ENCODE data around the gene POLR2I. TPM values are rescaled to one million over a fixed set of nuclear protein-coding genes. Genes with fewer than 3 reads are reported as not detected.

Gene POLR2I
- total RNA-seq, 1 experiment from 2014 or later, result 174 TPM

GRCh38 chr19:36082916-36083315 is 31.8 kb downstream of the POLR2I start:
- CTCF ChIA-PET, result interaction anchor here (0.6 kb wide), 1 partner anchor 29 kb away, joined by 4 read pairs; no protein-coding TSS in a partner anchor
- BruUV-seq (replicated peaks), result no TSS peak
- Histone ChIP-seq H3K4me3 (ENCODE audit: low read depth in 2 of 2, low read length in 2 of 2) (no peak overlapping the region), H3K4me1 (ENCODE audit: control insufficient read depth, insufficient read depth, low read length) (no peaks in the 10 kb centered on the region), H3K27ac (ENCODE audit: low read length) (no peak overlapping the region), H3K9me3 (ENCODE audit: control insufficient read depth, insufficient read depth, low read depth, low read length) (no peaks in the 10 kb centered on the region), H3K36me3 (ENCODE audit: control insufficient read depth, insufficient read depth, low read length) (no peaks in the 10 kb centered on the region; the same call in none of the 2 replicates), H3K27me3 (ENCODE audit: control insufficient read depth, insufficient read depth, low read length) (no peaks in the 10 kb centered on the region)
- in situ Hi-C loops (cut with HindIII; ENCODE audit: low pct_unique_long_range_greater_than_20kb, low sequenced_read_pairs) (no loop called here), intact Hi-C loops (cut with micrococcal nuclease; ENCODE audit: unreplicated experiment) (no loop called here)
- POLR2A ChIA-PET, result no interaction called here
- ATAC-seq, result no peak
- TF ChIP-seq TCF7L2 (IDR thresholded peaks at IDR 0.05; ENCODE audit: low read depth, low read length) (no peak), SIN3A (IDR thresholded peaks at IDR 0.05; ENCODE audit: borderline replicate concordance, insufficient read depth, low read depth, low read length) (no peak), POLR2AphosphoS5 (IDR thresholded peaks at IDR 0.05; ENCODE audit: low read depth, low read length) (no peak), CTCF (IDR thresholded peaks at IDR 0.05) (no peak), REST (IDR thresholded peaks at IDR 0.05; ENCODE audit: insufficient read depth in 1 of 2, low read depth in 2 of 2, low read length in 1 of 2) (no peak)
- DNase-seq (ENCODE audit: low read depth, low spot score), result no peak

DNA sequence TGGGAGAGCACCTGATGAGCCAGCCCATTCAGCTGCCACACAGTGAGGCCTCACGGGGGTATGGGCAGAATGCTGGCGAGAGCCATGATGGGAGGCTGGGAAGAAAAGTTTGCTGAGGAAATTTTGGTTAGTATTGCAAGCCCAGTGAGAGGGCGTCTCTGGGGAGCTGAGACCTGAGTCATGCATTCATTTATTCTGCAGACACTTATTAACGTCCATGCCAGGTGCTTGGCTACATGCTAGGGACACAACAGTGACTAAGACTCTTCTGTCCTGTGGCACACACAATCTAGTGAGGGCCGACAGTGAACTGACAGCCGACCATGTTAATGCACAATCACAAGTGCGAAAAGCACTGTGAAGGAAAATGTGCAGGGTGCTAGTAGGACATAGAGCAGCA is 32.8 kb downstream of the POLR2I start:
- Histone ChIP-seq H3K4me3 (ENCODE audit: low read depth in 2 of 2, low read length in 2 of 2) (no peak overlapping the region), H3K9me3 (ENCODE audit: control insufficient read depth, insufficient read depth, low read depth, low read length) (no peaks in the 10 kb centered on the region), H3K4me1 (ENCODE audit: control insufficient read depth, insufficient read depth, low read length) (no peaks in the 10 kb centered on the region), H3K27ac (ENCODE audit: low read length) (no peak overlapping the region), H3K27me3 (ENCODE audit: control insufficient read depth, insufficient read depth, low read length) (no peaks in the 10 kb centered on the region), H3K36me3 (ENCODE audit: control insufficient read depth, insufficient read depth, low read length) (peaks cover 1% of the 10 kb centered on the region)
- no peak for ATAC-seq
- CTCF ChIA-PET, result no interaction called here
- no peak for DNase-seq (ENCODE audit: low read depth, low spot score)
- no peak for TF ChIP-seq CTCF (IDR thresholded peaks at IDR 0.05)
- TF ChIP-seq TCF7L2 (IDR thresholded peaks at IDR 0.05; ENCODE audit: low read depth, low read length), result no peak
- TF ChIP-seq POLR2AphosphoS5 (IDR thresholded peaks at IDR 0.05; ENCODE audit: low read depth, low read length), result no peak
- TF ChIP-seq REST (IDR thresholded peaks at IDR 0.05; ENCODE audit: insufficient read depth in 1 of 2, low read depth in 2 of 2, low read length in 1 of 2), result no peak
- TF ChIP-seq SIN3A (IDR thresholded peaks at IDR 0.05; ENCODE audit: borderline replicate concordance, insufficient read depth, low read depth, low read length), result no peak
- no TSS peak for BruUV-seq (replicated peaks)
- in situ Hi-C loops (cut with HindIII; ENCODE audit: low pct_unique_long_range_greater_than_20kb, low sequenced_read_pairs), result no loop called here
- POLR2A ChIA-PET, result no interaction called here
- intact Hi-C loops (cut with micrococcal nuclease; ENCODE audit: unreplicated experiment), result no loop called here
